ENCODE measurements around the gene CFAP206.

Gene CFAP206

GRCh38 chr6:87501809-87502572 lies 94.2 kb downstream of the CFAP206 start:
- no peak for DNase-seq (ENCODE audit: low read depth in 1 of 2, low spot score in 1 of 2)
- in situ Hi-C loops (cut with HindIII; ENCODE audit: low pct_unique_long_range_greater_than_20kb, low sequenced_read_pairs), result no loop called here
- no peak for TF ChIP-seq JUND (IDR thresholded peaks at IDR 0.05; ENCODE audit: low read depth)

GRCh38 chr6:87504441-87504840 lies 96.7 kb downstream of the CFAP206 start:
- in situ Hi-C loops (cut with HindIII; ENCODE audit: low pct_unique_long_range_greater_than_20kb, low sequenced_read_pairs), result no loop called here

More at GRCh38 chr6:87504441-87504840, 96.7 kb downstream of the CFAP206 start:
- no peak for DNase-seq (ENCODE audit: low read depth in 1 of 2, low spot score in 1 of 2)
- TF ChIP-seq JUND (IDR thresholded peaks at IDR 0.05; ENCODE audit: low read depth), result no peak

Measured in T47D (cell line).